HEK293 (cell line): ENCODE data around the gene ZSWIM1.
A peak's percentile ranks its signal among the peaks of the same experiment; 100 is the strongest.

ENCODE experiments used
- ELK4 ChIP-seq: IDR thresholded peaks from 2 replicates; pipeline ENCODE4 v1.6.1; 2011; ENCODE audit warnings: mild to moderate bottlenecking, low read depth, low read length, borderline replicate concordance
- HIC1 ChIP-seq: fragments of 450-650 bp; formaldehyde crosslinking; IDR thresholded peaks from 2 replicates; pipeline ENCODE4 v1.5.1; 2016; ENCODE audit warnings: missing biosample characterization, missing genetic modification characterization
- INSM2 ChIP-seq: fragments of 450-650 bp; formaldehyde crosslinking; IDR thresholded peaks from 2 replicates; pipeline ENCODE4 v1.5.1; 2016; ENCODE audit warnings: missing biosample characterization, missing genetic modification characterization
- KLF17 ChIP-seq: fragments of 450-650 bp; formaldehyde crosslinking; IDR thresholded peaks from 2 replicates; pipeline ENCODE4 v1.5.1; 2016; ENCODE audit warnings: missing biosample characterization, missing genetic modification characterization
- PRDM1 ChIP-seq: fragments of 450-650 bp; formaldehyde crosslinking; IDR thresholded peaks from 2 replicates; pipeline ENCODE4; 2016; ENCODE audit warnings: missing biosample characterization, missing genetic modification characterization
- SALL2 ChIP-seq: fragments of 450-650 bp; formaldehyde crosslinking; IDR thresholded peaks from 2 replicates; pipeline ENCODE4 v1.5.0; 2017; ENCODE audit warnings: missing biosample characterization, mild to moderate bottlenecking, missing genetic modification characterization, borderline replicate concordance
- ZFP41 ChIP-seq: fragments of 450-650 bp; formaldehyde crosslinking; IDR thresholded peaks from 2 replicates; pipeline ENCODE4 v1.5.1; 2016; ENCODE audit warnings: missing biosample characterization, missing genetic modification characterization, borderline replicate concordance
- ZNF112 ChIP-seq: fragments of 450-650 bp; formaldehyde crosslinking; IDR thresholded peaks from 2 replicates; pipeline ENCODE4 v1.5.0; 2017; ENCODE audit warnings: missing biosample characterization, missing genetic modification characterization
- ZNF2 ChIP-seq: fragments of 450-650 bp; formaldehyde crosslinking; IDR thresholded peaks from 2 replicates; pipeline ENCODE4 v1.5.1; 2016; ENCODE audit warnings: missing biosample characterization, missing genetic modification characterization
- ZNF266 ChIP-seq: fragments of 450-650 bp; formaldehyde crosslinking; IDR thresholded peaks from 2 replicates; pipeline ENCODE4 v1.5.1; 2016; ENCODE audit warnings: missing biosample characterization, missing genetic modification characterization, low read depth
- ZNF280C ChIP-seq: fragments of 450-650 bp; formaldehyde crosslinking; IDR thresholded peaks from 2 replicates; pipeline ENCODE4 v1.5.1; 2016; ENCODE audit warnings: missing biosample characterization, missing genetic modification characterization
- ZNF311 ChIP-seq: fragments of 450-650 bp; formaldehyde crosslinking; IDR thresholded peaks from 2 replicates; pipeline ENCODE4 v1.5.1; 2017; ENCODE audit warnings: missing biosample characterization, missing genetic modification characterization, borderline replicate concordance
- ZNF433 ChIP-seq: fragments of 450-650 bp; formaldehyde crosslinking; IDR thresholded peaks from 2 replicates; pipeline ENCODE4 v1.5.1; 2016; ENCODE audit warnings: missing biosample characterization, missing genetic modification characterization, low read depth
- ZNF449 ChIP-seq: fragments of 450-650 bp; formaldehyde crosslinking; IDR thresholded peaks from 2 replicates; pipeline ENCODE4 v1.5.1; 2017; ENCODE audit warnings: missing biosample characterization, mild to moderate bottlenecking, missing genetic modification characterization, moderate library complexity
- ZNF473 ChIP-seq: fragments of 450-650 bp; formaldehyde crosslinking; IDR thresholded peaks from 2 replicates; pipeline ENCODE4 v1.5.1; 2017; ENCODE audit warnings: missing biosample characterization, missing genetic modification characterization
- ZNF530 ChIP-seq: fragments of 450-650 bp; formaldehyde crosslinking; IDR thresholded peaks from 2 replicates; pipeline ENCODE4 v1.5.1; 2016; ENCODE audit warnings: low read depth, missing biosample characterization, missing genetic modification characterization
- ZNF654 ChIP-seq: fragments of 450-650 bp; formaldehyde crosslinking; IDR thresholded peaks from 2 replicates; pipeline ENCODE4 v1.5.1; 2016; ENCODE audit warnings: low read depth, missing biosample characterization, missing genetic modification characterization
- ZNF692 ChIP-seq: fragments of 450-650 bp; formaldehyde crosslinking; IDR thresholded peaks from 2 replicates; pipeline ENCODE4 v1.5.1; 2016; ENCODE audit warnings: missing biosample characterization, missing genetic modification characterization
- ZNF701 ChIP-seq: fragments of 450-650 bp; formaldehyde crosslinking; IDR thresholded peaks from 2 replicates; pipeline ENCODE4 v1.5.1; 2016; ENCODE audit warnings: missing biosample characterization, missing genetic modification characterization

ZSWIM1 gene

GRCh38 chr20:45890985-45891983 lies 10.3 kb downstream of the ZSWIM1 start, which contains the start of the genes CTSA and NEURL2 (continued):
- TF ChIP-seq KLF17 (tag by site-specific recombination) (peak; percentile 93), ELK4 (no peak), ZNF433 (tag by site-specific recombination) (no peak), ZNF266 (tag by site-specific recombination) (no peak), ZNF449 (tag by site-specific recombination) (no peak), INSM2 (peak; percentile 89), ZNF280C (no peak), ZNF473 (tag by site-specific recombination) (no peak), SALL2 (tag by site-specific recombination) (no peak), PRDM1 (no peak), ZNF530 (tag by site-specific recombination) (no peak), HIC1 (tag by site-specific recombination) (no peak), ZFP41 (no peak), ZNF654 (tag by site-specific recombination) (no peak), ZNF311 (no peak), ZNF112 (tag by site-specific recombination) (no peak), ZNF701 (tag by site-specific recombination) (no peak), ZNF692 (tag by site-specific recombination) (peak; percentile 75), ZNF2 (peak; percentile 81; the same call in 1 of the 2 replicates)
